ENCODE measurements around the gene BTG1.
"Not testable (repeated sequence)": the region's sequence is repeated elsewhere in the genome, so short reads cannot be mapped to it uniquely, and the experiment has no call there.

The BTG1 gene

DNA sequence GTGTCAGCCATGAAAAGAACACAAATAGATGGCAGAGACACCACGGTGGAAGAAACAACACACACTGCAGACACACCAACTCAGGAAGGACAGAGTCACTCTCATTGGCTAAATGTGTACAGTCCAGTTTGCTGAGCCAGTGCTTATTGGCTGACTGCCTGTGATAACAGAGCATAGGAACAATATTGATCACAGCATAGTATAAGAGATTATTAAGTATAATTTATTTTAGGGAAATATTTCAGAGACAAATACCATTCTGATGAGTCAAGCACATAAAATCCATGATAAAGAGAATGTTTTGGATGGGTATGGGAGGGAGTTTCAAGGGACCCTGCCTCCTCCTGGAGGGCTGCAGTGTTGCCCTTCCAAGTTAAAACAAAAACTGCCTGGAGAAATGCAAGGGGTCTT, 50.9 kb downstream of the BTG1 start:
- no peak for DNase-seq

DNA sequence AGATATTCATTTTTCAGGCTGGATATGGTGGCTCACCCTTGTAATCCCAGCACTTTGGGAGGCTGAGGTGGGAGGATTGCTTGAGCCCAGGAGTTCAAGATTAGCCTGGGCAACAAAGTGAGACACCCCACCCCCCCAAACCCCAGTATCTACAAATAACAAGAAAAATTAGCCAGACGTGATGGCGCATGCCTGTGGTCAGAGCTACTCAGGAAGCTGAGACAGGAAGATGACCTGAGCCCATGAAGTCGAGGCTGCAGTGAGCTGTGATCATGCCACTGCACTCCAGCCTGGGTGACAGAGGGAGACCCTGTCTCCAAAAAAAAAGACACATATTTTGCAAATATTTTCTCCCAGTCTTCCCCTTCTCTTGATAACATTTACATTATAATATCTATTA, 51.3 kb downstream of the BTG1 start:
- DNase-seq, result not testable (repeated sequence)
